Brain microvascular endothelial cell (primary cell): ENCODE data around the gene NR0B2.
"Not testable (repeated sequence)": the region's sequence is repeated elsewhere in the genome, so short reads cannot be mapped to it uniquely, and the experiment has no call there.

ENCODE experiments used
- DNase-seq: peaks from one replicate; pipeline ENCODE4 v3.0.0-alpha.2; 2020
- H3K27ac ChIP-seq: fragments of 250-450 bp; sonication (Bioruptor Pico); 2 replicates; pipeline ENCODE4 v1.5.1; 2020; ENCODE audit warnings: mild to moderate bottlenecking, moderate library complexity
- H3K27me3 ChIP-seq: fragments of 250-450 bp; sonication (Bioruptor Pico); replicated peaks from 2 replicates; pipeline ENCODE4 v1.5.1; 2020; ENCODE audit warnings: mild to moderate bottlenecking
- H3K36me3 ChIP-seq: fragments of 250-450 bp; sonication (Bioruptor Pico); replicated peaks from 2 replicates; pipeline ENCODE4 v1.5.1; 2020; ENCODE audit warnings: mild to moderate bottlenecking
- H3K4me3 ChIP-seq: 2 replicates; pipeline ENCODE4 v1.5.1; 2011; ENCODE audit warnings: low read depth, mild to moderate bottlenecking, control low read depth, low read length, moderate library complexity
- in situ Hi-C: cut with HindIII; loops from 2 replicates; pipeline ENCODE4 v1.10.0; 2017; ENCODE audit warnings: low sequenced_read_pairs, low pct_ligation_motif_present
- TF ChIP-seq, protein P1 (sequence below): IDR thresholded peaks from 2 replicates; pipeline ENCODE4 v1.5.1; 2011; ENCODE audit warnings: low read depth, mild to moderate bottlenecking, moderate library complexity, low read length, control low read depth, inconsistent platforms; ENCODE audit errors: missing control alignments

Gene NR0B2

DNA sequence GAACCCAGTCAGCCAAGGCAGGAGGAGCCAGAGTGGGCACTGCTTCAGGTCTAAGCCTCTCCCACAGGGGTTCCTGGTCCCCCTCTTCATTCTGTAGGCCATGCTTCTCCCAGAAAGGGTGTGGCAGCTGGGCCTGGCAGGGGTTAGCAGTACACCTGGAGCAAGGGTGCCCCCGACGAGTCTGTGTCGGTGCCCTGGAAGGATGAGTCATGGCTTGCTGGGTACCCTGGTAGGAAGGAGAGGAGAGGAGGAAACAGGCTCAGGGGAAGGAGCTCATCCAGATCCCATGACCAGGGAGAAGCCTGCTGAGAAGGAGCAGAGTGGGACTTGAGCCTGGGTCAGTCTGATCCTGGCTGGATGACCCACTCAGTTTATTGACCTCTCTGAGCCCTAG lies 36.1 kb upstream of the NR0B2 start:
- no peak for DNase-seq
- Histone ChIP-seq H3K4me3 (no peak overlapping the region), H3K27me3 (no peaks in the 10 kb centered on the region), H3K27ac (no peak overlapping the region), H3K36me3 (peaks cover 25% of the 10 kb centered on the region)
- TF ChIP-seq, protein P1, sequence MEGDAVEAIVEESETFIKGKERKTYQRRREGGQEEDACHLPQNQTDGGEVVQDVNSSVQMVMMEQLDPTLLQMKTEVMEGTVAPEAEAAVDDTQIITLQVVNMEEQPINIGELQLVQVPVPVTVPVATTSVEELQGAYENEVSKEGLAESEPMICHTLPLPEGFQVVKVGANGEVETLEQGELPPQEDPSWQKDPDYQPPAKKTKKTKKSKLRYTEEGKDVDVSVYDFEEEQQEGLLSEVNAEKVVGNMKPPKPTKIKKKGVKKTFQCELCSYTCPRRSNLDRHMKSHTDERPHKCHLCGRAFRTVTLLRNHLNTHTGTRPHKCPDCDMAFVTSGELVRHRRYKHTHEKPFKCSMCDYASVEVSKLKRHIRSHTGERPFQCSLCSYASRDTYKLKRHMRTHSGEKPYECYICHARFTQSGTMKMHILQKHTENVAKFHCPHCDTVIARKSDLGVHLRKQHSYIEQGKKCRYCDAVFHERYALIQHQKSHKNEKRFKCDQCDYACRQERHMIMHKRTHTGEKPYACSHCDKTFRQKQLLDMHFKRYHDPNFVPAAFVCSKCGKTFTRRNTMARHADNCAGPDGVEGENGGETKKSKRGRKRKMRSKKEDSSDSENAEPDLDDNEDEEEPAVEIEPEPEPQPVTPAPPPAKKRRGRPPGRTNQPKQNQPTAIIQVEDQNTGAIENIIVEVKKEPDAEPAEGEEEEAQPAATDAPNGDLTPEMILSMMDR = no peak
- in situ Hi-C loops = loop anchor here (25.0 kb wide), 1 partner anchor 112 kb away; no protein-coding TSS in a partner anchor

DNA sequence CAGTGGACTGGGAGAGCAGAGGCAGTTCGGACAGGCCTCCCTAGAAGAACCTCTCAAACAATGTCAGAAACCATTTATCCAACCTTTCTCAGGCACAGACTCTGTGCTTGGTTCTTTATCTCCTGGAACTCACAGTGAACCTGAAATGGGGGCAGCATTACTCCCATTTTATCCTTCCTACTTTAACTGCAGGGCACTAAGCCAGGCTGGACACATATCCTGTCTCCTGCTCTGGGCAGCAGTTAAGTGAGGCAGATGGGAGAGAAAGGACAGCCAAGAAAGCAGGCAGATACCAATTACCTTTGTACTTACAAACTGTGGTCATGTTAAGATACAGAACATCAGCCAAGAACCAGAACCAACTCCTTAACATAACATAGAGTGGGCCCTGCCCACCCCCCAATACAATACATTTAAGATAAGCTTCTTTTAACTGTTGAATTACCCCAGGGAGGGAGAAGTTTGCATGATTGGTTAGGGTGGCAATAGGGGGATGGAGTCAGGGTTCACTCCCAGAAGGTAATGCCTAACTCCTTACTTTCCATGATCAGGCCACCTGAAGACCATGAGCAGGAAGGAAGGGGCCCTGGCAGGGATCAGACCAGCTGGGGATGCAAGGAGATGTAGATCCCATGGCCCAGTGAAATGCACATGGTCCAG lies 35.6 kb upstream of the NR0B2 start:
- Histone ChIP-seq H3K27ac (no peak overlapping the region), H3K4me3 (no peak overlapping the region), H3K27me3 (no peaks in the 10 kb centered on the region), H3K36me3 (peaks cover 29% of the 10 kb centered on the region)
- DNase-seq = no peak
- TF ChIP-seq, protein P1 = no peak
- in situ Hi-C loops = no loop called here

DNA sequence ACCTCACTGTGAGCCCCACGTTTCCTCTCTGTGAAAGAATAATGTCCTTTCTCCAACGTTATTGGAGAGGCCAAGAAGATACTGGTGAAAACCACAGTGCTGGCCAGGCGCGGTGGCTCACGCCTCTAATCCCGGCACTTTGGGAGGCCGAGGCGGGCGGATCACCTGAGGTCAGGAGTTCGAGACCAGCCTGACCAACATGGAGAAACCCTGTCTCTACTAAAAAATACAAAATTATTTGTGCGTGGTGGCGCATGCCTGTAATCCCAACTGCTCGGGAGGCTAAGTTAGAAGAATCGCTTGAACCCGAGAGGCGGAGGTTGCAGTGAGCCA lies 34.9 kb upstream of the NR0B2 start:
- H3K36me3 ChIP-seq = peaks cover 34% of the 10 kb centered on the region
- H3K27ac ChIP-seq, in situ Hi-C loops, H3K27me3 ChIP-seq, DNase-seq, H3K4me3 ChIP-seq: not testable (repeated sequence)

DNA sequence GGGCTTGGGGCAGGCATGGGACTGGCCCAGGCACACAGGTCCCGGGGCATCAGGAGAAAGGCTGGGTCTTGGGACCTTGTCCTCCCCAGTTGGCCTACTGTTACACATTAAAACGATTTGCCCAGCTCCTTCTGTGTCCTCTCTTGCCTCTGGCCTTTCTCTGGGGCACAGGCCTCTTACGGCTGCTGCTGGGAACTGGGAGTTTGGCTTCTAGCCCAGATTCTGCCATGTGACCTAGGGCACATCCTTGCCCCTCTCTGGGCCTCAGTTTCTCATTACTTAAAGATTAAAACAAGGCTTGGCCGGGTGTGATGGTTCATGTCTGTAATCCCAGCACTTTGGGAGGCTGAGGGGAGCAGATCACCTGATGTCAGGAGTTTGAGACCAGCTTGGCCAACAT lies 32.5 kb upstream of the NR0B2 start:
- no peak for DNase-seq
- Histone ChIP-seq H3K36me3 (peaks cover 58% of the 10 kb centered on the region), H3K27me3 (no peaks in the 10 kb centered on the region), H3K27ac (no peak overlapping the region), H3K4me3 (no peak overlapping the region)
- TF ChIP-seq, protein P1 = no peak
- in situ Hi-C loops = no loop called here

DNA sequence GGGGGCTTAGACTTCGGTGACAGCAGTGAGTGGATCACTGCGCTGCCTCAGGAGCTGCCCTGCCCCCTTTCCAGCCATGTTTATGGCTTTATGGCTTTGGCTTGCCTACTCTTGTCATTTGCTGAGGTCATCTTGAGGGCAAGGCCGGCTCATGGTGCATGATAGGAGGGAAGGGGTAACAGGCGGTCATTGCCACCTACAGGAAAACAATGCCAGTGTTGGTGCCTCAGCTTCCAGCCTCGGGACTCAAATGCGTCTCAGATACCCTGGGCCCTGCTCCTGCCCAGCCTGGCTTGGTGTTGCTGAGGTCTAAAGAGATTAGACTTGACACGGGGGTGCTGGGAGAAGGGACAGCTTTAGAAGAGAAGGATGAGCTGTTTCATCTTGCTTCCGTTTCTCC lies 32.0 kb upstream of the NR0B2 start:
- no peak overlapping the region for H3K27ac ChIP-seq
- H3K27me3 ChIP-seq = no peaks in the 10 kb centered on the region
- in situ Hi-C loops = no loop called here
- H3K36me3 ChIP-seq = peaks cover 60% of the 10 kb centered on the region
- no peak overlapping the region for H3K4me3 ChIP-seq
- DNase-seq = no peak
- TF ChIP-seq, protein P1 = no peak

DNA sequence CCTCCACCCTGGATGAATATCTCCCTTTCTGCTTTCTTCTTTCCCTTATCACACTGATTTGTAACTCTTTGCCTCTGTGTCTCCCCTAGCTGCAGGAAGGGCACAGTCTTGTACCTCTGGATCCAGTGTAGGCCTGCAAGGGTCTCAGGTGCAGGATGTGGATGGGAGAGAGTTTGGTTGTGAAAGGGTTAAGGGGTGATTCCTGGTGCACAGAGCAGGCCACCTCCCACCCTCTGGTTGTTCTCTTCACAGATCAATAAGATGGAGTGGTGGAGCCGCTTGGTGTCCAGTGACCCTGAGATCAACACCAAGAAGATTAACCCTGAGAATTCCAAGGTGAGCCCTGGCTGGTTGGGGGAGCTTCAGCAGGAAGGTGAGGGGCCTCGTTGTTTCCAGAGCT lies 31.4 kb upstream of the NR0B2 start:
- in situ Hi-C loops = no loop called here
- Histone ChIP-seq H3K27me3 (no peaks in the 10 kb centered on the region), H3K36me3 (peaks cover 60% of the 10 kb centered on the region), H3K4me3 (no peak overlapping the region), H3K27ac (no peak overlapping the region)
- TF ChIP-seq, protein P1 = no peak
- DNase-seq = no peak
